GM18502 (cell line): ENCODE measurements around the gene RHBG.

Experiments used
- ATAC-seq: cut with Tn5 transposase; IDR thresholded peaks from one replicate; pipeline ENCODE4 v1.9.1; 2021; ENCODE audit warnings: mild to moderate bottlenecking; ENCODE audit not compliant: unreplicated experiment, poor library complexity

The RHBG gene

DNA sequence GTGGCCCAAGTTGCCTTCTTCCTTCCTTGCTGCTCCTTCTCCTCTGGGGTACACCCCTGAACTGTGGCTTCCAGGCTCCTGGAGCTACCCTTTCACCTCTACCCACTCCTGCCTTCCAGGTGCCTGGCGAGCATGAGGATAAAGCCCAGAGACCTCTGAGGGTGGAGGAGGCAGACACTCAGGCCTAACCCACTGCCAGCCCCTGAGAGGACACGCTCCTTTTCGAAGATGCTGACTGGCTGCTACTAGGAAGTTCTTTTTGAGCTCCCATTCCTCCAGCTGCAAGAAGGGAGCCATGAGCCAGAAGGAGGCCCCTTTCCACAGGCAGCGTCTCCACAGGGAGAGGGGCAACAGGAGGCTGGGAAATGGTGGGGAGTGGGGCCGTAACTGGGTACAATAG, 15.6 kb downstream of the RHBG start:
- ATAC-seq = no peak

DNA sequence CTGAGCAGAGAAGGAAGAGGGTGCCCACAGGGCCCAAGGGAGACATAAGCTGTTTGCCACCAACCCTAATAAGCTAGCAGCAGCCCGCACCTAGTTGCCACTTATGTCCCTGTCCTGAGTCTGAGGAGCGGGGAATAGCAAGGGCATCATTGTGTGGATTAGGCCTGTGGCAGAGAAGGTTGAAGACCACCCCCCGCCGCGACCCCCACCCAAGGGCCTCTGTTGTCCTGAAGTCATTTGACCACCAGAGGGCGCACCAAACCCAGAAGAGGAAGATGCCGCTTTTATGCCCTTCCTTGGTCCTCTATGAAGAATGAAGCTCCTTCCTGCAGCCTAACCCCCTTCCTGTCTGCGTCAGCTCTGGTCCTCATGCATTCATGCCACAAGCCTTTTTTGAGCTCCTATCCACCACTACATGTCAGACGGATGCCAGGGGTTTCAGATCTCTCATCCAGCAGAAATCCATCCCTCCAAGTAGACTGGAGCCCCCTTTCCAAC, 16.6 kb downstream of the RHBG start:
- ATAC-seq = no peak

- no peak for ATAC-seq
Measured at GRCh38 chr1:156386134-156386901, 17.3 kb downstream of the RHBG start.

DNA sequence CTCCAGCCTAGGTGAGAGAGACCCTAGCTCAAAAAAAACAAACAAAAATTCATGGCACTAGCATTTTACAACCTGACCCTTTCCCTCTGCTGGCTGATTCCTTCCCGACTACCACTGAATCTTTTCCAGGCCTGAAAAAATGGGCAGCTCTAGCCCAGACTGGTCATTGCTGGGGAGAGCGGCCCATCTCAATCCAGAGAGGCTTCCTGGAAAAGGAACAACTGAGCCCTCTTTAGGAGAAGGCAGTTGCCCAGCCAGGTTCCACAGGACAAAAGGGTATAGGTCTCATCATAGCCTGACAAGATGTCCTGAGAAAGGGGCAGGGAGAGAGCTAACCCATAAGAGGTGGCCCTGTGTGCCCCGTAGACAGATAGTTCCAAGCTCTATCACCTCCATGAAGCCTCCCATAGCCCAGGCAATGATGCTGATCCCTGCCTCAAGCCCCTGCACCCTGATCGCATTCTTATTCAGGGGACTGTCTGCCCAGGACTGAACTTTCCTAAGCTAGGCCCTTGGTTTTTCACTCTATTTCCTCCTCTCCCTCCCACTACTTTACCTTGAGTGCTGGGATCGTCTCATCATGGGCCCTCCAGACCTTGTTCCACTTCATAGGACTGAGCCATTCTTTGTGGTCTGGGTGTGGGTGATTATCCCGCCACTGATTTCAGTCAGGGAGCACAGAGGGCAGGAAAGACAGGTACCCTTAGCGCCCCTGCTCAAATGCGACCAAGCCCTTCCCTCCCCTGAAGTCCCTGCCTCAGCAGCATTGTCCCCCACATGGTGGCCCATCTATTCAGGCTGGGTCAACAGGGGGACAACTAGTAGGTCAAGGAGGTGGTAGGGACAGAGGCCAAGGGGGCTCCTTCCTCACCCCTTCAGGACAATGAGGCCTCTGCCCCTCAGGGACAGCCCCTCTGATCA, 18.2 kb downstream of the RHBG start:
- ATAC-seq = no peak

DNA sequence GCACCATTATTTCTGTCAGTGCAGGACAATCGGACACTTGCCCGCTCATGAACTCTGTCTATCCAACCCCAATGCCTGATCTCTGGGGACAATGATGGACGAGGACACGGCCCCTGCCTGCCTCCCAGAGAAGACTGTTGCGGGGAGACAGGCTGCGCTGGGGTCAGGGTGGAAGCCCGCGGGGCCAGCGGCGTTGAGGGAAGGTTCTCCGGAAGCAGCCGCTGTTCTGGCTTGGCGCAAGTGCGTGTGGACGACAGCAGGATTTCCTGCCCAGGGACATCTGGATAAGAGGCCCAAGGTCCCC, 18.8 kb downstream of the RHBG start:
- ATAC-seq = no peak

DNA sequence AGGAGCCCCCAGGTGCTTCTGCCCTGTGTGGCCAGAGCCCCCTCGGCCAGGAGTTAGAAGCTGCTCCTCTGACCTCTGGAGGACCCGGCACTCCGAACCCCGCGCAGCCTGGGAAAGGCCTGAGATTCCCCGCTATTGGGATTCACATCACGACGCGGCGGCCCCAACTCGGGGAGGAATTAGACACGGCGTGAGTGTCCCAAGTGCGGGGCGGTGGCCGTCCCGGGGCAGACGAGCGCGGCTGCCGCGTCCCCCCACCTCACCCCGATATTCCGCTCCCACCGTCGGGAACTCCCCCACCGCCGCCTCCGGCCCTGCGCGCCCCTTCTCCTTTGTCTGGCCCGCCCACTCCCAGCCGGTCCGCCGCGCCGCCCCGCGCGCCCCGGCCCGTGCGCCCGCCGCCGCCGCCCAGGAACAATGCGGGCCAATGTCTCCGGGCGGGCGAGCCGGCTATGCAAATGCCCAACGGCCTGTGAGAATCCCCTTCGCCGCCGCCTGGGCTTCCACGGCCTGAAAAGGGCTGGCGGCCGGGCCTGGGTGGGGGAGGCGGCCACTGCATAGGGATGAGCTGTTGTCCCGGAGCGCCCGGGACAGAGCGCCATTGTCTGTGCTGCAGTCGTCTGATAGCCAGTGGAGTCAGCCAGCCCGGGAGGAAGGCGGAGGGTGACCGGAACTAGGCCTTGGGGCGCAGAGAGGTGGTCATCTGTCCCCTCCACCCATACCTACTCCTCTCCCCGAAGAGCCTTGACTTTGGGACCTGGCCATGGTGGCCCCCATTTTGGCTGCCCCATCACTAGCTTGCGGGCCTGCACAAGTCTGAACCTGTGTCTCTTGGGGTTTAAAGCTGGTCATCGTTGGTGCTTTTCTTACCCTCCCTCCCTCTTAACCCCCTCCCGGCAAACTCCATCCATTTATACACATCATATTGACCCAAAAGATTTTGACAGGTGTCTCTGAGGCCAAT, 19.4 kb downstream of the RHBG start:
- ATAC-seq = no peak

DNA sequence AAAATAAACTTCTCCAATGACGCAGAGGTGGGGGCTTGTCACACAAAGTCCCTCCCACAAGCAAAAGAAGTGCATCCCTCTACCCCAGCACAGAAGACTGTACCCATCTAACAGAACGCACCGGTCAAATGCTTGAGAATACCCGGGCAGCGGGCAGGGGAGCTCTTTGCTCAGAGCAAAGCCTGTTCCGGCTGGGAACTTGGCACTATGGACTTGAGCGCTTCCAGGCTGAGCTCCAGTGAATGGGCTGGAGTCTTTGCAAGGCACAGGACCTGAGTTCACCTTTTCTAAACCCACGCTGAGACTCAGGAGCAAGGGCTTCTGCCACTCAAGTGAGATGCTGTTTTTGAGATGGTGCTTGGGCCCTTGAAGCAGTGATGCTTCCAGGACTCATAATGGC, 20.3 kb downstream of the RHBG start:
- ATAC-seq = no peak

DNA sequence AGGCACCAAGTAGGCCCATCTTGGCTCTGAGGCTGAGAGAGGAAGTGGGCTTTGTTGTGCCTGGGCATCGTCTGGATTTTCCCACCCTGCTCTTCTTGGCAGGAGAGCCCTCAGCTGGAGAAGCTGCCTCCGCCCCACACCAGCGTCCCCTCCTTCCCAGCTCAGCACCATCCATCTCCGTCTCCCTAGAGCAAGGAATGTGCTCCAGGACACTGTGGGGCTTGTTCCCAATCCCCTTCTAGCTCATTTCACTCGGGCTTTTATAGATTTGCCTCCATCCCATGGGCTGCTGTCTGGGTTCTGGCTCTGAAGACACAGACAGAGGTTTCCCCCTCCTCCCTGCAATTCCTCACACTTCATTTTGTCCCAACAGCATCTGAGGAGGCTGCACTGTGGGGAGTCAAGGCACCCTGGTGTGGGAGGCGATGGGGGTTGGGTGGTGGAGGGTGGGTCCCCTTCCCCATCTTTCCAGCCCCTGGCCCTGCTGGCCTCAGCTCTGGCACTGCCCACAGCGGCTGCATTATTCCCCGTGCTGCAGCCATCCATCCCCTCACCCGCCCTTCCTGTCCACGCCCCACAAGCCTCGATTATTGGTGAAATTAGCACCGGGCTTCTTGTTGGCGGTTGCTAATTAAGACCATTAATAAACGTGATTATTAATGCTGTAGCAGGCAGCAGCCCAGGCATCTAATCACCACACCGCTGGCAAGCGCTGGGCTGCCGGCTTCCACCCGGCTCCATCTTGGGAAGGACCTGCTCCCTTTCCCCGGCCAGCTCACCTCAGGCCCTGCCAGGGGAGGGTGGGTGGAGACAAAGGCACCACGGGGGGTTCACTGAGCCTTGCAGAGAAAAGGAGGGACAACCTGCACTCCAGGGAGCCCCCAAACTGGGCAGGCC, 21.7 kb downstream of the RHBG start:
- ATAC-seq = no peak

DNA sequence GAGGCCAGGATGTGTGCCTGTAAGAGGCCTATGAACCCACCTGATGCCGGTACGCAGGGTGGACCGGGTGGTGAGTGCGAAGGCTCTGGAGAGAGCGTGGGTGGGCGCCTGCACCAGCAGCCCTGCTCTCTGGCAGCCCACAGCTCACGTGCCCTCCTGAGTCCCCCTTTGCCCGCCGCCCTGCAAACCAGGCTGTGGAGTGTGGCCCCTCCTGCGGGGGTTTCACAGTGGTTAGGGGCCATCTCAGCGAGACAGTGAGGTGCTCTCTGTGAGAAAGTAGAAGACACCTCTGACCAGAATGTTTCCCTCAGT, 22.3 kb downstream of the RHBG start:
- ATAC-seq = no peak

DNA sequence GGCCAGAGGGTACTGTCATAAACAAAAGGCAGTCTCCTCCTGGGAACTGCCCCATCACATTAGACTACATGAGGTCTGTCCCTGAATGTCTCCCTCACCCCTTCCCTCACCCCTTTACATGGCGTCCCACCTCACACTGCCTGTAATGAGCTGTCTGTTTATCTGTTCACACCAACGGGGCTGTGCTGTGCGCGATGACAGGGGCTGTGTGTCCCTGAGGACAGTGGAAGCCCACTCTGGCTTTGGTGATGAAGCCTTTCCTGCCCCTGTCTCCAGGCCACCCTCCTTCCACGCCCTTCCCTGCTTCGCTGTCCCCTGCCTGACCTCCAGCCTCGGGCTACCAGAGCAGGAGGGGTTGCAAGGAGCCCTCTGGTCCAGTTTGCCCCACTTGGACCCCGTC, 22.7 kb downstream of the RHBG start:
- no peak for ATAC-seq

DNA sequence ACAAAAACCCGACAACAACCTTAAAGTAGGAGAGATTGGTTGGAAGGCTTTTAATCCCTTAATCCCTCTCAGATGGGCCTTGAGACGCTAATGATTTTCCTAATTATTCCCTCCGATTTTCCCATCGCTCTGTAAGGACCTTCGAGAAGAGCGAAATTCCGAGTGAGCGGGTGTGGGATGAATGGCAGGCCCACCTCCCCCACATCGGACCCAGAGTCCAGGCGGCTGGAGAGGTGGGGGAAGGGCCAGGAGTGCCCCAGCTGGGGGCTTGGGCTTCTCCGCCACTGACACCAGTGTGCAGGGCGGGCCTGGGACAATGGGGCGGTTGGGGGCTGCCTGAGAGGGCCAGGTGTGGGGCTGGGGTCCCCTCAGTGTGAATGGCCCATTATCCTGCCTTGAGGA, 23.4 kb downstream of the RHBG start:
- ATAC-seq = no peak

GRCh38 chr1:156393095-156393494, 24.1 kb downstream of the RHBG start:
- ATAC-seq = no peak

DNA sequence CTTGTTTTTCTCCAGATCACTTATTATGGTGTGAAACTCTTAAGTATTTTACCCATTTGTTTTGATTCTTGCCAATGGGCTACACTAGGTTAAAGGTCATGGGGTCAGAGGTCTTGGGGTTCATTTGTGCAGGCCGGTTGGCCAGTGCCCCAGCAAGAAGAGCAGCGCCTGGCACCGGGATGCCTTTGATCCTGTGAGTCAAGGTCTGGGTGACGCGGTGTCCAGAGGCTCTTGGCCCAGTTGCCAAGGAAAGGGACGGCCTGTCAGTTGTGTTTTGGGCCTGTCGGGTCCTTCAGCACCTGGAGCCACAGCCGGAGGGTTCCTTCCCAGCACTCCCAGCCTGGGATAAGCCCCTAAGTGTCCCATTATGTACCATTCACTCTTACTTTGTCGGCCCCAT, 25.1 kb downstream of the RHBG start:
- ATAC-seq = no peak

DNA sequence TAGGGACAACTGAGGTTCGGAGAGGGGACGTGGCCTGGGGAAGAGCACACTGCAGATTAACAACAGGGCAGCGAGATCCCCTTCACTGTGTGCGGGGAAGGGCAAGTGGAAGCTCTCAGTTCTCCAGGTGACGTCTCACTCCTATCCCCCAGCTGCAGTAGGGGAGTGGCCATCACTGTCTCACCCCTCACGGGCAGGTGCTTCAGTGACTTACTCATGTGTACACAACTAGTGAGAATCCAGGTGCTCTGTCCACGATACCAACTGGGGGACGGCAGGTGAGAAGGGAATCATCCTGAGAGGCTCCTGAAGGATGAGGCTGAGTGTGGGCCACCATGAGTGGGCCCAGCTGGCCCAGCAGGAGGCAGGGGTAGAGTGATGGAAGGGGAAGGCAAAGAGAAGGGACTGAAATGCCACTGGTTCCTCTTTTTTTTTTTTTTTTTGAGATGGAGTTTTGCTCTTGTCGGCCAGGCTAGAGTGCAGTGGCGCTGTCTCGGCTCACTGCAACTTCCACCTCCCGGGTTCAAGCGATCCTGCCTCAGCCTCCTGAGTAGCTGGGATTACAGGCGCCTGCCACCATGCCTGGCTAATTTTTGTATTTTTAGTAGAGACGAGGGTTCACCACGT, 25.9 kb downstream of the RHBG start:
- ATAC-seq = no peak

DNA sequence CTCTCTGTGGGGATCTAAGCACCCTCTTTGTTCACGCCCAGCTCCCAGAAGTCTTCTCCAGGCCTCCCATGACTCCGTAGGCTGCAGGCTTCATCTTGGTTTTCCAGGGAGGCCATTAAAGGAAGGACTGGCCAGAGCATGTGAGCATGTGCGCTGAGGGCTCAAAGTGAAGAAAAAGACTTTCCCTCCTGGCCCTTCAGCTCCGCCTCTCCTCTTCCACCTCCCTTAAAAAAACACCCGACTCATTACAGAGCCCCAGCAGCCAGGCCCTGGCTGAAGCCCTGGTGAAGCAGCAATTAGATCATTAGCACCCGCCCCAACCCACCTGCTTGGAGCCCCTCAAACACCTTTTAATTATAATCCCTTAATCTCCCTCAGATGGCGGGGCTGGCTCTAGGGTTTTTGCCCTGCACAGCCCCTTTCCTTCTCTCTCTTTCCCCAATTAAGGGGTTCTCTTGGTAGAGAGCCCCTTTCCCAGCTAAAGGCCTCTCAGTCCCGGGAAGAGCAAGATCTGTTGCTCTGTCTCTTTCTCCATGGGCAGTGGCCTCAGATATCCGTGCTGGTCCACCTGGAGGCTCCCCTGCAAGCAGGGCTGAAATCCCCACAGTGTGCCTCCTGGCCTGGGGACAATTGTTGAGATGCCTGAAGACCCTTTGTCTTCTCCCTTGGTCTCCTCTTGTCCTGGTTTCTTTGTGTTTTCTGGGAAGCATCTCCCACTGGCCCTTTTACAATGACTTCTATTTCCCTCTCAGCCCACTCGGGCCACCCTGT, 30.5 kb downstream of the RHBG start:
- no peak for ATAC-seq

- no peak for ATAC-seq
Measured at GRCh38 chr1:156400191-156400935, 31.4 kb downstream of the RHBG start.

- no peak for ATAC-seq
Measured at GRCh38 chr1:156401041-156401574, 32.1 kb downstream of the RHBG start.

DNA sequence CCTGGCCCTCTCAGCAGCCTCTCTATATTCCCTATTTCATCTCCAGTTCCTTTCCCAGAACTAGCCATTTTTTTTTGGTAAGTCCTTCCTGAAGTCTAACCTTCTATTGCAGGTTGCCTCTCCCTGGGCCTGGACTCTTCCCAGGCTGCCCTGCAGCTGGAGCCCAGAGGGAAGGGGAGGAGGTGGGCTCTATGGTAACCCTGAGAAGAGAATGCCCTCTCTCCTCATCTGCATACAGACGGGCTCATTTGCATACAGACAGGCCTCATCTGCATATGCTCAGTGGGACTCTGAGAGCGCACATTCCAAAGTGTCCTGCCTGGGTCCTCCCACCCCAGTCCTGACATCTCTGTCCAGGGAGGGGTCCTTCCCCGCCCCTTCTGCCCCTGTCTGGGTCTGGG, 32.7 kb downstream of the RHBG start:
- no peak for ATAC-seq
